HG03066 (cell line): ENCODE results near the gene HIP1.
"Not testable (repeated sequence)": the region's sequence is repeated elsewhere in the genome, so short reads cannot be mapped to it uniquely, and the experiment has no call there.

ENCODE experiments used
- ATAC-seq: cut with Tn5 transposase; IDR thresholded peaks from one replicate; pipeline ENCODE4 v1.9.1; 2021; ENCODE audit warnings: low read depth; ENCODE audit not compliant: unreplicated experiment

The HIP1 gene

DNA sequence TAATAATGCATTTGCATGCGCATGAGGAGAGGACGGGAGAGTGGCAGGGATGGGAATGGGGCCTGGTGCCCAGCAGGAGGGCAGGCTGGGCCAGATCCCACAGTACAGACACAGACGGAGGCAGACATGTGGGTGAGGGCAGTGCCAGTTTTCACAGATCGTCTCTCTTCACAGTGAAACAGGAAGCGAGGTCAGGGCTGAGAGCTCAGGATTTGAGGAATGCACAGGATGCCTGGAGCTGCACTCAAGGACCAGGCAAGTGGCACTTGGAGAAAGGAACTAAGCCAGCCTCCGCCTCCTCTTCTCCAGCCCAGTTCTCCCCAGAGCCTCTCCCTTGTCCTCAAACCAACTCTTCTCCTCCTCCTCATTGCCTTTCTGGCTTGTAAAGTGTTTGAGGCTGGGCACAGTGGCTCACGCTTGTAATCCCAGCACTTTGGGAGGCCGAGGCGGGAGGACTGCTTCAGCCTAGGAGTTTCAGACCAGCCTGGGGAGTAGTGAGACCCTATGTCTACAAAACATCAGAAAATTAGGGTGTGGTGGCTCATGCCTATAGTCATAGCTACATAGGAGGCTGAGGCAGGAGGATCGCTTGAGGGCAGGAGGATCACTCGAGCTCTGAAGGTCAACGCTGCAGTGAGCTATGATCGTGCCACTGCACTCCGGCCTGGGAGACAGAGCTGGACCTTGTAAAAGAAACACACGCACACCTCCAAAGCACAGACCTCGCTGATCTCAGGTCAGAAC is 115.2 kb downstream of the HIP1 start:
- no peak for ATAC-seq

DNA sequence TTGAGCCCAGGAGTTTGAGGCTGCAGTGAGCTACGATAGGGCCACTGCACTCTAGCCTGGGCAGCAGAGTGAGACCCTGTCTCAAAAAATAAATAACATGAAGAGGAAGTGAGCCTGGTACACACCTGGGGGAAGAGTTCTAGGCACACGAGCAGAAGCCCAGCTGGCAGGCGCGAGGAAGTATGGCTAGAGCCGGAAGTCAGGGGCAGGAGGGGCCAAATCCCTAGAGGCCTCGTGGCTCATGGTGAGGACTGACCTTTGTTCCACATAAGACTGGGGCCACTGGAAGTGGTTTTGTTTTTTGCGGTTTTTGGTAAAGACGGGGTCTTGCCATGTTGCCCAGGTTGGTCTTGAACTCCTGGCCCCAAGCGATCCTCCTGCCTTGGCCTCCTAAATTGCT is 117.6 kb downstream of the HIP1 start:
- no peak for ATAC-seq

GRCh38 chr7:75619636-75620035 is 119.1 kb downstream of the HIP1 start:
- ATAC-seq, result no peak

DNA sequence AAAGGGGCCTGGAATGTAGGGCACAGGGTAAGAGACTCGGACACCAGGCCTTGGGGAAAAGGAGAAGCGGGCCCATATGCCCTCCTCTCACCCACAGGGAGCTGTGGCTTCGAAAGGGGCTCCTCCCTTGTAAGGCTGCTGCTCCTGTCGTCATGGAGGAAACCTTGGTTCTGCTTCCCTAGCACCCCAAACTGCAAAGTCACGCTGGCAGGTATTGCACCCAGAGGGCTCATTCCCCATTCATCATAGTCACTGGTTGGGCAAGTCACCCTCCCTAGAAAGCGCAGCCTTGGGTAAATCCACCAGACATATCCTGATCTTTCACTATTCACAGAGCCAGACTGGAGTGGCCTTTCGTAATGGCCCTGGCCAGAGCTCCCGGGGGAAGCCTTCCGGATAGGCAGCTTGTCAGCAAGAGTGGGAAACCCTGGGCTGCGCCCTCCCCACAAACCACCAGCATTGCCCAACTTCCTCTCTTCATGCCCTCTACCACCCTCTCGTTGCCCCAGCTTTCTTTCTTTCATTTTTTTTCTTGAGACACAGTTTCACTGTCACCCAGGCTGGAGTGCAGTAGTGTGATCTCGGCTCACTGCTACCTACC is 121.0 kb downstream of the HIP1 start:
- no peak for ATAC-seq

DNA sequence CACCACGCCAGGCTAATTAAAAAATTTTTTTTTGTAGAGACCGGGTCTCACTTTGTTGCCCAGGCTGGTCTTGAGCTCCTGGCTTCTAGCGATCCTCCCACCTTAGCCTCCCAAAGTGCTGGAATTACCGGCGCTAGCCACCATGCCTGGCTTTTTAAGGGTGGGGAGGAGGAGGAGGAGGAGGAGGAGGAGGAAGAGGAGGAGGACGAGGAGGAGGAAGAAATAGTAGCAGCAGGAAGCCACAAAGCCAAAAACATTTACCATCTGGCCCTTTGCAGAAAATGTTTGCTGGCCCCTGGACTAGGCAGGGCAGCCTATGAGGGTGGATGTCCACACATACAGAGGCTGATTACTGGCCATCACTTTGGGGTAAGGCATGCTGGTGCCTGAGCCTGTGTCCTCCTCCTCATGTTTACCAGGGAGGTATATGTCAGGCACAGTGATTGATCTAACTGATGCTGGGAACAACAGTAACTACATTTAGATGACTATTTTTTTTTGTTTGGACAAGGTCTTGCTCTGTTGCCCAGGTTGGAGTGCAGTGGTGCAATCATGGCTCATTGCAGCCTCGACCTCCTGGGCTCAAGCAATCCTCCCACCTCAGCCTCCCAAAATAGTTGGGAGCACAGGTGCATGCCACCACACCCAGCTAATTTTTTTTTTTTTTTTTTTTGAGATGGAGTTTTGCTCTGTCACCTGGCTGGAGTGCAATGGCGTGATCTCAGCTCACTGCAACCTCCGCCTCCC is 122.1 kb downstream of the HIP1 start:
- no peak for ATAC-seq

DNA sequence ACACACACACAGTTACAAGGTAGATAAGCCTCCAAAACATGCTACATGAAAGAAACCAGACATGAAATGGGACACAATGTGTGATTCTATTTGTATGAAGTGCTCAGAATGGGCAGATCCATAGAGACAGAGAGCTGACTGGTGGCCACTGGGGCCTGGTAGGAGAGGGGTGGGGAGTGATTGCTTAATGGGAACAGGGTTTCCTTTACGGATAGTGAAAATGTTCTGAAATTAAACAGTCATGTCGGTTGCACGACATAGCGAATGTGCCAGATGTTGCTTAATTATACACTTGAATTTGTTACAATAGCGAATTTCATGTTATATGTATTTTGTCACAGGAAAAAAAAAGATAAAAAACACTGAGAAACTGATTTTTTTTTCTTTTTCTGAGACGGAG is 124.3 kb downstream of the HIP1 start:
- no peak for ATAC-seq

- no peak for ATAC-seq
Observed at GRCh38 chr7:75613351-75613750, 125.4 kb downstream of the HIP1 start.

GRCh38 chr7:75611557-75612178 is 127.1 kb downstream of the HIP1 start:
- no peak for ATAC-seq

DNA sequence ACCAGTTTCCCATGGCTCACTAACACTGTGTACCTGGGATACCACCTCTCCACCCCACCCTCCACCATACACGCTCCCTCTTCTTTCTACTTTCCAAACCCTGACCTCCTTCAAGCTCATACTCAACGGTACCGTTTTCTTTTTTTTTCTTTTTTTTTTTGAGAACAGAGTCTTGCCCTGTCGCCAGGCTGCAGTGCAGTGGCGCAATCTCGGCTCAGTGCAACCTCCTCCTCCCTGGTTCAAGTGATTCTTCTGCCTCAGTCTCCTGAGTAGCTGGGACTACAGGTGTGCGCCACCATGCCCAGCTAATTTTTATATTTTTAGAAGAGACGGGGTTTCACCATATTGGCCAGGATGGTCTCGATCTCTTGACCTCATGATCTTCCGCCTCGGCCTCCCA is 129.3 kb downstream of the HIP1 start:
- ATAC-seq, result not testable (repeated sequence)

DNA sequence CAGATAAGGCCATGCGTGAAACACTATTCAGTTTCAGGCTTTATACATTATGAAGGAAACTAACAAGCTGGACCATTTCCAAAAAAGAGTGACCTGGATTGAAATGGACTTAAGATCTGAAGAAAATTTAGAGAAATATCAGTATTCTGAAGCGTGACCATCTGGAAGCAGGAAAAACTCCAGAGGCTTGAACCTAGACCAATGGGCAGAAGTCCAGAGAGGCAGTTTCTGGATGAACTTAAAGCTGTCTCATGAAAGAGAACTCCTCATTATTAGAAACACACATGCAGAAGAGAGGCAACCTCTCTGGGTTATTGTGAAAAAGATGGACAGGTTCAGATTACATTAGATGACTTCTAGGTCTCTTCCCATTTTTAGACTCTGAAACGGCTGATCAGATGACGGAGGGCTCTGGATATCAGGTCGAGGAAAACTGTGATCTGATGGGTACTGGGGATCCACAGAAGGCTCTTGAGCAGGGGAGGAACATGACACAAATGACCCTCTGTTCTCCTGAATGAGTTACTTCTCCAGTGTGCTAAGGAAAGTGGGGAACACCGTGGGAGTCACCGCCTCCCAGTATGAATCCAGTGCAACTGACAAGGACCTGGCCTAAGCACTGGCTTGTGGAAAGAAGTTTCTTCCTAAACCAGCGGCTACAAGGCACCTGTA is 130.2 kb downstream of the HIP1 start:
- ATAC-seq, result no peak

DNA sequence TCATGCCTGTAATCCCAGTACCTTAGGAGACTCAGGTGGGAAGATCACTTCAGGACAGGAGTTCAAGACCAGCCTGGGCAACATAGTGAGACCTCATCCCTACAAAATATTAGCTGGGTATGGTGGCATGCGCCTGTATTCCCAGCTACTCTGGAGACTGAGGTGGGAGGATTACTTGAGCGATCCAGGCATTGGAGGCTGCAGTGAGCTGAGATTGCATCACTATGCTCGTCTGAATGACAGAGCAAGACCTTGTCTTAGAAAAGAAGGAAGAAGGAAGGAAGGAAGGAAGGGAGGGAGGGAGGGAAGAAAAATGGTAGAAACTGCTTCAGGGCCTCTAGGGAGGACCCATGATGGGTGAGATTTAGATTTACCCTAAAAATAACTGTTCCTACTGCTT is 134.3 kb downstream of the HIP1 start:
- ATAC-seq, result no peak

- not testable (repeated sequence) for ATAC-seq
Observed at GRCh38 chr7:75602831-75603230, 135.9 kb downstream of the HIP1 start.

DNA sequence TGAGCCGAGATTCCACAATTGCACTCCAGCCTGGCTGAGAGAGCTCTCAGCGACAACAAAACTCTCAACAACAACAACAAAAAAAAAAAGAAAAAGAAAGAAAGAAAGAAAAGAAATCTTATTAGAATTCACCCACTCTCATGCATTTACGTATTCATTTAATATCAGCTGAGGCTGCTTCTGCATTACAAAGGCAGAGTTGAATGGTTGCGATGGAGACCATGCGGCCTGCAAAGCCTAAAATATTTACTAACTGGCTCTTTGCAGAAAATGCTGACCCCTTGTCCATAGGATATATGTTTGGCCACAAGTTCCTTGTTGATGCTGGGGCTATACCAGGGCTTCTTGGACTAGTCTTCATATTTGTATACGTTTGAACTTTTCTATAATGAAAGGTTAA is 137.2 kb downstream of the HIP1 start:
- ATAC-seq, result no peak

DNA sequence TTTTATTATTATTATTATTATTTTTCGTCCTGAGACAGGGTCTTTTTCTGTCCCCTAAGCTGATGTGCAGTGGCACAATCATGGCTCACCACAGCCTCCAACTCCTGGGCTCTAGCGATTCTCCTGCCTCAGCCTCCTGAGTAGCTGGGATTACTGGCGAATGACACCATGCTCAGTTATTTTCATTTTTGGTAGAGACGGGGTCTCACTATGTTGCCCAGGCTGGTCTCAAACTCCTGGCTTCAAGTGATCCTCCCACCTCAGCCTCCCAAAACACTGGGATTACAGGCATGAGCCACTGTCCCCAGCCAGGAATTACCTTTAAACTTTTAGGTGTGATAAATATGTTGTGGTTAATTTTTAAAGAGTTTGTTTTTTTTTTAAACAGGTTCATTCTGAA is 138.0 kb downstream of the HIP1 start:
- ATAC-seq, result not testable (repeated sequence)

GRCh38 chr7:75599244-75599781 is 139.4 kb downstream of the HIP1 start:
- ATAC-seq, result no peak

GRCh38 chr7:75596727-75597614 is 141.8 kb downstream of the HIP1 start:
- no peak for ATAC-seq

GRCh38 chr7:75595766-75596165 is 143.0 kb downstream of the HIP1 start:
- ATAC-seq, result no peak

DNA sequence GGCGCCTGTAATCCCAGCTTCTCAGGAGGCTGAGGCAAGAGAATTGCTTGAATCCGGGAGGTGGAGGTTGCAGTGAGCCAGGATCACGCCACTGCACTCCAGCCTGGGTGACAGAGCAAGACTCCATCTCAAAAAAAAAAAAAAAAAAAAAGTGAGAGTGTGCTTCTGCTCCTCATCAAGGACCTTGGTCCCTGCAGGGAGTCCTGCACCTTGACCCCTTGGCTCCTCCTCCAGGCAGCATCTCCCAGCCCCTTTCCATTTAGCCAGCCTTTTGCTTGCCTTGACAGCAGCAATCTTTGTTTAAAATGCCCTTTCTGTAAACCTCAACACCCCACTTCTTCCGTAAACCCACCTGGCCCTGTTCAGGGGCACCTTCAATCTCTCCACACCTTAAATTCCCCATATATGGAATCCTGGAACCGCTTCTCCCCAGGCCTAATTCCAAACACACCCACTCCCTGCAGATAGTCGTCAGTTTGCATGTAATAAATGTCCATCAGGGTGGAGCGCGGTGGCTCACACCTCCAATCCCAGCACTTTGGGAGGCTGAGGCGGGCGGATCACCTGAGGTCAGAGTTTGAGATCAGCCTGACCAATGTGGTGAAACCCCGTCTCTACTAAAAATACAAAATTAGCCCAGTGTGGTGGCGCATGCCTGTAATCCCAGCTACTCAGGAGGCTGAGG is 145.1 kb downstream of the HIP1 start:
- not testable (repeated sequence) for ATAC-seq
